SH-SY5Y (cell line): Measurements from ENCODE around the gene GAK.

Source experiments
- GATA2 ChIP-seq: IDR thresholded peaks from 2 replicates; pipeline ENCODE4 v1.6.1; 2011; ENCODE audit warnings: mild to moderate bottlenecking, low read depth, low read length
- GATA3 ChIP-seq: IDR thresholded peaks from 2 replicates; pipeline ENCODE4 v1.6.1; 2011; ENCODE audit warnings: low read depth, mild to moderate bottlenecking, low read length, moderate library complexity

The GAK gene

GRCh38 chr4:872241-872981 lies 59.7 kb downstream of the GAK start:
- TF ChIP-seq GATA2 (no peak), GATA3 (no peak)

GRCh38 chr4:871484-871883 lies 60.6 kb downstream of the GAK start:
- TF ChIP-seq GATA3 (no peak), GATA2 (no peak)

GRCh38 chr4:870951-871350 lies 61.2 kb downstream of the GAK start:
- TF ChIP-seq GATA2, result no peak
- no peak for TF ChIP-seq GATA3

- TF ChIP-seq GATA3 (no peak), GATA2 (no peak)
Measured at GRCh38 chr4:869776-870175, 62.3 kb downstream of the GAK start.

- TF ChIP-seq GATA3, result no peak
- no peak for TF ChIP-seq GATA2
Measured at GRCh38 chr4:868421-868820, 63.7 kb downstream of the GAK start.

GRCh38 chr4:867526-868250 lies 64.4 kb downstream of the GAK start:
- TF ChIP-seq GATA3 (no peak), GATA2 (no peak)

GRCh38 chr4:866761-867390 lies 65.2 kb downstream of the GAK start:
- no peak for TF ChIP-seq GATA3
- TF ChIP-seq GATA2, result no peak

- TF ChIP-seq GATA2, result no peak
- no peak for TF ChIP-seq GATA3
Measured at GRCh38 chr4:866068-866760, 65.9 kb downstream of the GAK start.

- TF ChIP-seq GATA2 (no peak), GATA3 (no peak)
Measured at GRCh38 chr4:865572-865971, 66.5 kb downstream of the GAK start.

- no peak for TF ChIP-seq GATA3
- no peak for TF ChIP-seq GATA2
Measured at GRCh38 chr4:865121-865465, 67.0 kb downstream of the GAK start.

- TF ChIP-seq GATA2 (no peak), GATA3 (no peak)
Measured at GRCh38 chr4:864456-865120, 67.5 kb downstream of the GAK start.

GRCh38 chr4:860561-860960 lies 71.6 kb downstream of the GAK start:
- TF ChIP-seq GATA2 (no peak), GATA3 (no peak)

GRCh38 chr4:859496-859895 lies 72.6 kb downstream of the GAK start:
- no peak for TF ChIP-seq GATA3
- TF ChIP-seq GATA2, result no peak

GRCh38 chr4:858831-859451 lies 73.2 kb downstream of the GAK start:
- no peak for TF ChIP-seq GATA2
- no peak for TF ChIP-seq GATA3
